Adrenal gland (tissue), 5 donors: ENCODE results near the gene ALOX15.

Experiments used
- CTCF ChIP-seq, 6 experiments: fragments of 450-650 bp in 4 of 6; fragments of 200-600 bp in 2 of 6; sonication (generic) in 1 of 6; IDR thresholded peaks; 1 replicate in 5 of 6; 2 replicates in 1 of 6; pipeline versions ENCODE4 v1.5.1 to v1.8.0; 2016 to 2021; ENCODE audit warnings: antibody characterized with exemption in 6 of 6, mild to moderate bottlenecking in 2 of 6, moderate library complexity in 1 of 6
- POLR2A ChIP-seq, 2 donors: fragments of 450-650 bp; IDR thresholded peaks; one replicate each; pipeline ENCODE4 v1.6.1; 2017; ENCODE audit warnings: antibody characterized with exemption in 2 of 2, mild to moderate bottlenecking in 2 of 2, moderate library complexity in 1 of 2
- donor health status: DM: no; HTN: no; CAD: no.

GRCh38 chr17:4616476-4616875, 25.0 kb downstream of the ALOX15 start:
- TF ChIP-seq CTCF (IDR thresholded peaks at IDR 0.05) (no peak), POLR2A (IDR thresholded peaks at IDR 0.05) (no peak)
